OCI-LY1 (cell line): ENCODE data around the gene ITK.

Source experiments
- H2AFZ ChIP-seq: fragments of 200-600 bp; sonication (generic), shearing (Covaris generic); 2 replicates; pipeline ENCODE4 v1.6.0; 2014; ENCODE audit warnings: antibody characterized with exemption, mild to moderate bottlenecking, low read length
- H3F3A ChIP-seq: fragments of 200-600 bp; sonication (generic), shearing (Covaris generic); 2 replicates; pipeline ENCODE4 v1.6.0; 2014; ENCODE audit warnings: mild to moderate bottlenecking, antibody characterized with exemption, low read length, moderate library complexity; ENCODE audit not compliant: insufficient read depth
- H3K27ac ChIP-seq: fragments of 200-600 bp; sonication (generic); 2 replicates; pipeline ENCODE4 v1.5.1; 2014; ENCODE audit warnings: low read length, mixed run types, mild to moderate bottlenecking, low read depth; ENCODE audit not compliant: poor library complexity, severe bottlenecking
- H3K27me3 ChIP-seq: fragments of 200-600 bp; sonication (generic); 2 replicates; pipeline ENCODE4 v1.6.0; 2014; ENCODE audit warnings: antibody characterized with exemption, mild to moderate bottlenecking, low read length, moderate library complexity; ENCODE audit not compliant: insufficient read depth
- H3K36me3 ChIP-seq: fragments of 200-600 bp; sonication (generic); 2 replicates; pipeline ENCODE4 v1.6.1; 2014; ENCODE audit warnings: mild to moderate bottlenecking, antibody characterized with exemption, low read length, moderate library complexity, mixed read lengths; ENCODE audit not compliant: insufficient read depth
- H3K4me1 ChIP-seq: fragments of 200-600 bp; sonication (generic); 2 replicates; pipeline ENCODE4 v1.5.1; 2014; ENCODE audit warnings: mild to moderate bottlenecking, low read length, moderate library complexity; ENCODE audit not compliant: insufficient read depth, severe bottlenecking
- H3K4me2 ChIP-seq: fragments of 200-600 bp; sonication (generic), shearing (Covaris generic); 2 replicates; pipeline ENCODE4 v1.6.1; 2014; ENCODE audit warnings: low read length
- H3K4me3 ChIP-seq: fragments of 200-600 bp; sonication (generic); 2 replicates; pipeline ENCODE4 v1.5.1; 2014; ENCODE audit warnings: low read length, low read depth, mild to moderate bottlenecking, mixed read lengths; ENCODE audit not compliant: poor library complexity, severe bottlenecking
- H3K79me2 ChIP-seq: fragments of 200-600 bp; shearing (Covaris generic); 2 replicates; pipeline ENCODE4 v1.6.1; 2016; ENCODE audit warnings: mixed run types, low read length, mixed read lengths; ENCODE audit not compliant: insufficient read depth
- H3K9ac ChIP-seq: fragments of 200-600 bp; sonication (generic), shearing (Covaris generic); 2 replicates; pipeline ENCODE4 v1.6.1; 2014; ENCODE audit warnings: mild to moderate bottlenecking, low read length, mixed read lengths
- H3K9me2 ChIP-seq: fragments of 200-600 bp; sonication (generic), shearing (Covaris generic); 2 replicates; pipeline ENCODE4 v1.6.1; 2014; ENCODE audit warnings: low read depth, mild to moderate bottlenecking, low read length, mixed read lengths
- H3K9me3 ChIP-seq: fragments of 200-600 bp; shearing (Covaris generic); 2 replicates; pipeline ENCODE4 v1.6.1; 2014; ENCODE audit warnings: low read length, mixed read lengths
- H4K20me1 ChIP-seq: fragments of 200-600 bp; sonication (generic), shearing (Covaris generic); 2 replicates; pipeline ENCODE4 v1.6.0; 2016; ENCODE audit warnings: mild to moderate bottlenecking, low read length; ENCODE audit not compliant: insufficient read depth
- CTCF ChIP-seq: fragments of 200-600 bp; sonication (generic), shearing (Covaris generic); IDR thresholded peaks from 2 replicates; pipeline ENCODE4 v1.5.1; 2017; ENCODE audit warnings: mild to moderate bottlenecking, antibody characterized with exemption, low read length, moderate library complexity, mixed read lengths
- EZH2 ChIP-seq: fragments of 200-600 bp; sonication (generic), shearing (Covaris generic); IDR thresholded peaks from 2 replicates; pipeline ENCODE4 v1.8.0; 2017; ENCODE audit warnings: borderline replicate concordance, mixed run types, mild to moderate bottlenecking, antibody characterized with exemption, low read length, moderate library complexity, mixed read lengths

Gene ITK

GRCh38 chr5:157300564-157300963 is 119.9 kb downstream of the ITK start:
- H3K27me3 ChIP-seq, result no peaks in the 10 kb centered on the region
- H3K4me3 ChIP-seq, result no peak overlapping the region
- no peak overlapping the region for H3K27ac ChIP-seq
- H3K9me3 ChIP-seq, result no peaks in the 10 kb centered on the region
- no peaks in the 10 kb centered on the region for H3K9me2 ChIP-seq
- H3K36me3 ChIP-seq, result peaks cover 97% of the 10 kb centered on the region
- H2AFZ ChIP-seq, result no peak overlapping the region
- no peaks in the 10 kb centered on the region for H3K4me1 ChIP-seq
- H3K79me2 ChIP-seq, result no peaks in the 10 kb centered on the region
- H3F3A ChIP-seq, result no peaks in the 10 kb centered on the region
- no peak for TF ChIP-seq CTCF
- no peak for TF ChIP-seq EZH2
- no peak overlapping the region for H3K9ac ChIP-seq
- no peak overlapping the region for H3K4me2 ChIP-seq
- no peaks in the 10 kb centered on the region for H4K20me1 ChIP-seq

DNA sequence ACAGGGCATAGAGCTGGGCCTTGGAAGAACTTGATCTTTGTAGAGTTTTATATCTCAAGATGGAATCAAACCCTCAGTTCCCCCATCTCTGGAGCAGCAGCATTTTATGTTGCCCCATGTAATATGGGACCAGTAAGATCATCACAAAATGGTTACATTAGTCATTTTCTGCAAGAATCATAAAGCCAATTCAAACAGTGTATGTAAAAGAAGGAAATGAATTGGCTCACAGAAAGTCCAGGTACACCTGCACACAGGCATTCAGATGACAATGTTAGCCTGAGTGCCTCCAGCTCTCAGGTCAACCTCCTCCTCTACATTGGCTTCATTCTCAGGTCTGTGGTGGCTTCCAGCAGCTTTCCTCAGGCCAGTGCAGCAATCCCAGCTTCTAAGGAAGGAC is 120.4 kb downstream of the ITK start:
- H3K4me2 ChIP-seq, result no peak overlapping the region
- no peaks in the 10 kb centered on the region for H3K27me3 ChIP-seq
- peaks cover 97% of the 10 kb centered on the region for H3K36me3 ChIP-seq
- no peaks in the 10 kb centered on the region for H3K79me2 ChIP-seq
- no peak overlapping the region for H3K9ac ChIP-seq
- H3K9me3 ChIP-seq, result no peaks in the 10 kb centered on the region
- H3K27ac ChIP-seq, result no peak overlapping the region
- TF ChIP-seq CTCF, result no peak
- no peak for TF ChIP-seq EZH2
- no peaks in the 10 kb centered on the region for H3F3A ChIP-seq
- H3K4me1 ChIP-seq, result peaks cover 3% of the 10 kb centered on the region
- H2AFZ ChIP-seq, result no peak overlapping the region
- no peaks in the 10 kb centered on the region for H4K20me1 ChIP-seq
- no peaks in the 10 kb centered on the region for H3K9me2 ChIP-seq
- H3K4me3 ChIP-seq, result no peak overlapping the region

DNA sequence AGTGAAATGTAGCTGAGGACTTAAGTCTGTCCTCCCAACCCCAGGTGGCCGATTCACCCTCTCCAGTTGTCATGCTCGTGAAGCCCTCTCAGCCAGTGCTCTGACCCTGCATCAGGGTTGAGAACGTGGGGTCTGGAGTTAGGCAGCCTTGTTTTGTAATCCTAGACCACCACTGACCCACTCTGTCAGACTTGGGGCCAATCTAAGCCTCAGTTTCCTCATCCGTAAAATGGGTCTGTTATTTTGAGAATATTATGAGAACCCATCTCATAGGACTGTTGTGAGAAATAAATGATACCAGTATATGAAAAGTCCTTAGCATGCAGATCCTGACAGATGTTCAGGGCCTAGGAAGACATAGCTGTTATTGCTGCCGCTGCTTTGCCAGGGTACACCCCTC is 122.4 kb downstream of the ITK start:
- Histone ChIP-seq H4K20me1 (no peaks in the 10 kb centered on the region), H3F3A (no peaks in the 10 kb centered on the region), H2AFZ (no peak overlapping the region), H3K9me3 (no peaks in the 10 kb centered on the region), H3K27me3 (no peaks in the 10 kb centered on the region), H3K4me1 (peaks cover 14% of the 10 kb centered on the region), H3K27ac (no peak overlapping the region), H3K9ac (no peak overlapping the region), H3K4me3 (no peak overlapping the region), H3K4me2 (no peak overlapping the region), H3K9me2 (no peaks in the 10 kb centered on the region), H3K79me2 (no peaks in the 10 kb centered on the region), H3K36me3 (peaks cover 97% of the 10 kb centered on the region)
- TF ChIP-seq EZH2 (no peak), CTCF (no peak)
